Kidney (tissue), 14 donors: Measurements from ENCODE around the gene JDP2. TPM values are rescaled to one million over a fixed set of nuclear protein-coding genes. Genes with fewer than 3 reads are reported as not detected.

Experiments used
- DNase-seq, 5 donors: peaks; one replicate each; pipeline ENCODE4 v3.0.0-alpha.2; 2013 to 2020
- FAIRE-seq: peaks from 2 replicates; lab custom pipeline; 2012; peaks lifted over from hg19 to GRCh38; lab: Jason Lieb, UNC
- H3K27ac ChIP-seq, 2 donors: one replicate each; pipeline ENCODE4 v1.7.0; 2013; ENCODE audit warnings: low read depth in 2 of 2, low read length in 2 of 2, inconsistent platforms in 1 of 2
- H3K27me3 ChIP-seq: one replicate; pipeline ENCODE4 v1.7.1; 2013; ENCODE audit warnings: low read length, inconsistent platforms; ENCODE audit not compliant: control insufficient read depth, insufficient read depth
- H3K36me3 ChIP-seq, 3 donors: one replicate each; pipeline versions ENCODE4 v1.7.0 to v1.7.1; 2013; ENCODE audit warnings: low read length in 3 of 3, control low read depth in 1 of 3, inconsistent platforms in 1 of 3; ENCODE audit not compliant: insufficient read depth in 3 of 3, control insufficient read depth in 2 of 3
- H3K4me1 ChIP-seq, 3 donors: one replicate each; pipeline versions ENCODE4 v1.7.0 to v1.7.1; 2013; ENCODE audit warnings: low read length in 3 of 3, inconsistent platforms in 1 of 3, low read depth in 1 of 3; ENCODE audit not compliant: control insufficient read depth in 2 of 3, insufficient read depth in 2 of 3
- H3K4me3 ChIP-seq, 3 donors: one replicate each; pipeline versions ENCODE4 v1.7.0 to v1.8.1; 2013; ENCODE audit warnings: low read length in 3 of 3, control low read depth in 1 of 3, inconsistent platforms in 1 of 3
- H3K9ac ChIP-seq, 3 donors: one replicate each; pipeline versions ENCODE4 v1.7.0 to v1.7.1; 2013; ENCODE audit warnings: low read length in 3 of 3, control low read depth in 1 of 3, inconsistent platforms in 1 of 3
- H3K9me3 ChIP-seq, 3 donors: one replicate each; pipeline versions ENCODE4 v1.7.0 to v1.7.1; 2013; ENCODE audit warnings: low read length in 3 of 3, control low read depth in 1 of 3, inconsistent platforms in 1 of 3; ENCODE audit not compliant: control insufficient read depth in 2 of 3, insufficient read depth in 1 of 3
- CTCF ChIP-seq: IDR thresholded peaks from 3 replicates; pipeline ENCODE4 v1.5.1; 2012; ENCODE audit warnings: mild to moderate bottlenecking, moderate library complexity, borderline replicate concordance; ENCODE audit not compliant: insufficient read depth; ENCODE audit errors: extremely low read depth
- intact Hi-C: fragments of 100-400 bp; cut with DNase I; formaldehyde crosslinking; loops from one replicate; pipeline ENCODE4 v1.11.1; 2022
- polyA plus RNA-seq: library from polyadenylated mRNA; stranded (reverse); fragments of 350-450 nt; fragmentation: Illumina TruSeq; extraction: RNeasy Lipid Tissue Mini Kit (QIAGEN cat#74804); gene quantifications from one replicate; pipeline ENCODE4 v1.2.3, GENCODE V29; 2014; ENCODE audit warnings: low read depth, low replicate concordance; ENCODE audit not compliant: insufficient read depth
- total RNA-seq: library from RNA; stranded (reverse); fragmentation: NEBNext Ultra II Directional; extraction: Animal tissue kit (Norgen Biotek cat#: 25700); gene quantifications from one replicate; pipeline ENCODE4 v1.2.1, GENCODE V29; 2021
- donor health status: control.
- donor health status: control.
- donor health status: control.
- donor health status: control.
- donor health status: control.
- donor health status: DM: yes; HTN: yes; CAD: no.
- donor health status: Normal renal cell carcinoma (clear cell type).

JDP2 gene
- total and polyA plus RNA-seq, 2 donors from 2014 or later: 20.1 to 33.4 TPM

GRCh38 chr14:75515629-75515996, 87.8 kb downstream of the JDP2 start:
- intact Hi-C loops: no loop called here
- H3K36me3 ChIP-seq: no peaks in the 10 kb centered on the region
- DNase-seq (no peak), FAIRE-seq (no peak)
- no peak for TF ChIP-seq CTCF
- peaks cover 0 to 2% (median 0%) of the 10 kb centered on the region in 3 donors for H3K9me3 ChIP-seq
- peak overlapping the region in 1 of 3 donors; percentile 57 for H3K9ac ChIP-seq
- H3K4me1 ChIP-seq: no peaks in the 10 kb centered on the region
- H3K27me3 ChIP-seq: no peaks in the 10 kb centered on the region
- H3K27ac ChIP-seq: no peak overlapping the region
- H3K4me3 ChIP-seq: peak overlapping the region in 1 of 3 donors; percentile 64

GRCh38 chr14:75518625-75519024, 90.8 kb downstream of the JDP2 start:
- TF ChIP-seq CTCF: peak; percentile 4
- Histone ChIP-seq H3K9me3 (no peaks in the 10 kb centered on the region), H3K27me3 (no peaks in the 10 kb centered on the region), H3K27ac (no peak overlapping the region), H3K4me1 (no peaks in the 10 kb centered on the region), H3K9ac (no peak overlapping the region), H3K4me3 (no peak overlapping the region), H3K36me3 (no peaks in the 10 kb centered on the region)
- FAIRE-seq: no peak
- no peak for DNase-seq
- intact Hi-C loops: no loop called here

GRCh38 chr14:75519394-75519793, 91.6 kb downstream of the JDP2 start:
- no peaks in the 10 kb centered on the region for H3K9me3 ChIP-seq
- H3K9ac ChIP-seq: no peak overlapping the region
- H3K36me3 ChIP-seq: no peaks in the 10 kb centered on the region
- no peak for TF ChIP-seq CTCF
- FAIRE-seq: no peak
- no peak overlapping the region for H3K4me3 ChIP-seq
- no peak overlapping the region for H3K27ac ChIP-seq
- peaks cover 0 to 5% (median 0%) of the 10 kb centered on the region in 3 donors for H3K4me1 ChIP-seq
- H3K27me3 ChIP-seq: no peaks in the 10 kb centered on the region
- DNase-seq: no peak
- intact Hi-C loops: no loop called here
